PFSK-1 (cell line): Measurements from ENCODE around the gene FBXO34.

Experiments
- FOXP2 ChIP-seq: optimal IDR thresholded peaks from 2 replicates; pipeline ENCODE3; 2011; ENCODE audit warnings: borderline replicate concordance, control low read depth, inconsistent platforms; ENCODE audit not compliant: insufficient read depth; ENCODE audit errors: extremely low read length, extremely low read depth
- POLR2AphosphoS5 ChIP-seq: IDR thresholded peaks from 2 replicates; pipeline ENCODE4 v1.6.1; 2012; ENCODE audit warnings: low read depth, mild to moderate bottlenecking, control low read depth, low read length, moderate library complexity
- REST ChIP-seq, 2 experiments: IDR thresholded peaks; 2 replicates each; pipeline versions ENCODE4 v1.6.1 to v1.8.0; 2011 to 2012; ENCODE audit warnings: low read depth in 2 of 2, low read length in 2 of 2, control low read depth in 1 of 2, inconsistent platforms in 1 of 2, mild to moderate bottlenecking in 1 of 2, moderate library complexity in 1 of 2; ENCODE audit not compliant: insufficient read depth in 1 of 2
- SIN3A ChIP-seq: IDR thresholded peaks from 2 replicates; pipeline ENCODE4 v1.6.1; 2012; ENCODE audit warnings: mild to moderate bottlenecking, low read length, moderate library complexity, borderline replicate concordance; ENCODE audit not compliant: insufficient read depth
- TAF1 ChIP-seq: IDR thresholded peaks from 2 replicates; pipeline ENCODE4 v1.6.1; 2012; ENCODE audit warnings: low read length, control low read depth, borderline replicate concordance; ENCODE audit not compliant: insufficient read depth

The FBXO34 gene

DNA sequence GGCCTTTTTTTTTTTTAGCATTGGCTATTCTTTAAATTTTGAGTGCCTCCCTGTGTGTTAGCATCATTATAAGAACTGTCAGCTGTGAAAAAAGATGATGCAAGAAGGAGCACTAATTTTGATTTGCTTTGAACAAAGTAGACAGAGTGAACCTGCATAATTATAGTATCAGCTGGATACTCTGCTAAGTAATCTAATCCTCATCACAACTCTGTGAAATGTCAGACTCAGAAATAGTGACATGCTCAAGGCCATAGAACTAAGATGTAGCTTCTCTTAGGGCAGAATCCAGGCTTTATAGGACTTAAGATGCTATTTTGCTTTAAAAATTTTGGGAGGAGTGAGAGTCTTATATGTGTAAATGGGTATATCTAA is 31.9 kb downstream of the FBXO34 start:
- TF ChIP-seq POLR2AphosphoS5 = no peak
- no peak for TF ChIP-seq TAF1
- TF ChIP-seq FOXP2 = no peak
- TF ChIP-seq REST (IDR thresholded peaks at IDR 0.05; ENCODE audit: insufficient read depth in 1 of 2, low read depth in 2 of 2, low read length in 2 of 2) = no peak
- no peak for TF ChIP-seq SIN3A

DNA sequence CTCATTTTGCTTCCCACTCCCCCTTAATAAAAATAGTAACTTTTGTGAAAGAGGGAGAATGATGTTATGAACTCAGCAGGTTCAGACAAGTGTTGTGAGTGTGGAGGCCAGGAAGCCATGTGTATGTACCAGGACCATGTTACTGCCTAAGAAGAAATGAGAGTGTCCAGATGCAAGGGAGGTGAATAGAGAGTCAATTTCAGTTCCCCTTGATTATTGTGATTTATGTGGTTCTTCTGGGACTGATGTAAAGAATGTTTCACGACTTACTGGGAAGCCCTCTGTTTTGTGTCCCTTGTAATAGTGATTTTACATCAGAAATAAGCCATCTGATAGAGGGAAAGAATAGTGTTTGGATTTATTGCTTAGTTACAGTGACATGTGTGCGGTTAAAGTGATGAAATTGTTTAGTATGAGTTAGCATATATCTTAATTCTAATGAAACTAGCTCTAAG is 32.5 kb downstream of the FBXO34 start:
- TF ChIP-seq REST (IDR thresholded peaks at IDR 0.05; ENCODE audit: insufficient read depth in 1 of 2, low read depth in 2 of 2, low read length in 2 of 2) = no peak

DNA sequence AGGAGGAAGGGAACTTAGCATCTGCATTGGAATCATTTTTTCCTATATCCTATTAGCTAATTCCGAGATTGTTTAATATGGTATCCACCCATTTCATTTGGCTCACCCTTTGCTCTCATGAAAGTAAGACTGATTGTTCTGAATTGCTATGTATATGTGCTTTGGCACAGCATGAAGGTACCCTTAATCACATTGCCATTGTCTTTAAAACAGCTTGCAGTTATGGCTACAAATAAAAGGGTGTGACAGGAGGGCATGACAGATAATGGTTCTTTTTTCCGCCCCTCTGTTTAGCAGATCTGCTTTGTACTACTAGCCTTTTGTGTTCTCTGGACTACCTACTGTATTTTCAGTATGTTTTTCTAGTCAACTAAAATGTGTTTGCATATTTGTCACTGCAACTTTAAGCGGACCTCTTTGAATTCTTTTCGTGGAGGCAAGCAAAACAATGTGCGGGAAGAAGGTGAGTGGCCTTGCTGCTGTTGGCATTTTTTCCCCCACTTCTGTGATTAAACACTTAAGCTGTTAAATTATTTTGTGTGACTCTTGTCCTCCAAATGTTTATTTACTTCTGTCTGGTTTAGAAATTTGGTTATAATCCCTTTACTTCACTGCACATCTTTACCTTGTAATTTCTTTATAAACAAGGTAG is 35.8 kb downstream of the FBXO34 start:
- TF ChIP-seq FOXP2 (no peak), REST (IDR thresholded peaks at IDR 0.05; ENCODE audit: insufficient read depth in 1 of 2, low read depth in 2 of 2, low read length in 2 of 2) (no peak), POLR2AphosphoS5 (no peak), TAF1 (no peak), SIN3A (no peak)

DNA sequence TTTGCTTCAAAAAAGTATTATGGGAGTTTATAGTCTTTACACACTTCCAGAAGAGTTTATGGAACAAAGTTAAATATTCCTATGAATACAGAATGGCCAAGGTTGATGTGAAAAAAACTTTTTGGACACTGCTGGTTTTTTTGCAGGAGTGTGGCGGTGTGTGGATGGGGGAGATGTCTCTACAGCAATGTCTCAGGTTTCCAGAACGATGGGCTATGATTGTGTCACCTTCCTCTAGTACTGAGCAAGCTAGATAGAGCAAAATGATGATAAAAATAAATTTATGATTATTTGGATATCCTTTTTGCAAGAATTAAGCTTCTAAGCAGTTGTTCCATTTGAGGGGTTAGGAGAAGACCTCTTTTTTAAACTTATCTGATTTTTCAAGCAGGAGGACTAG is 37.9 kb downstream of the FBXO34 start:
- no peak for TF ChIP-seq REST (IDR thresholded peaks at IDR 0.05; ENCODE audit: insufficient read depth in 1 of 2, low read depth in 2 of 2, low read length in 2 of 2)
- no peak for TF ChIP-seq FOXP2
- TF ChIP-seq SIN3A = no peak
- no peak for TF ChIP-seq TAF1
- no peak for TF ChIP-seq POLR2AphosphoS5

DNA sequence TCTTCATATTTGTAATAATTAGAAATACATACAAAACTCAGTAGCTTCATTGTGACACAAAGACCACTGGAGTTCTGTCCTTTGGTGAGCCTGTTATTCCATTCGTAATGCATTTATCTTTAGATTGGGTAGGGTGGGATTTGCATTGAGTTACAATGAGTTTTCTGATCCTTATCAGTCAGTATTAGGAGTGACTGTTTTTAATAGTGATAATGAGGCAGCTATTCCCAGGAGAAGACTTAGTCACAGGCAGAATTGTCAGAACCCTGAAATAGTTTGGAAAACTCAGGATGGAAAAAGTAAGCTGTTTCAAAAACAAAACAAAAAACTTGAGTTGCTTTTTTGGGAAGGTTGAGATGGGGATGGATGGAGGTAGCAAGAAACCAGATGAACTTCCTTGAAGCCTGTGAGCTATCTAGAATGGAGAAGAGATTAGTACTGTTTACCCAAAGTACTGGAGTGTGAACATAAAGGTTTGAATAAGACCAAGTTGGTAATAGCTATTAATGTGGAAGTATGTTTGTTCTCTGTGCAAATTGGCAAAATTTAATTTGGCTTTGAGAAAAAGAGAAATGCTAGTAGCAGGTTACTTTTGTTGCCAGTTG is 38.6 kb downstream of the FBXO34 start:
- no peak for TF ChIP-seq SIN3A
- TF ChIP-seq FOXP2 = no peak
- TF ChIP-seq POLR2AphosphoS5 = no peak
- no peak for TF ChIP-seq REST (IDR thresholded peaks at IDR 0.05; ENCODE audit: insufficient read depth in 1 of 2, low read depth in 2 of 2, low read length in 2 of 2)
- no peak for TF ChIP-seq TAF1
